Lower lobe of right lung (tissue), 2 donors: ENCODE data around the gene MACF1. TPM values are rescaled to one million over a fixed set of nuclear protein-coding genes. Genes with fewer than 3 reads are reported as not detected.

Source experiments
- ATAC-seq, 2 donors: fragments of 200-7000 bp; cut with Tn5 transposase; one replicate each; pipeline ENCODE4 v1.9.1; 2020 to 2022; ENCODE audit warnings: mild to moderate bottlenecking in 2 of 2, moderate library complexity in 2 of 2
- DNase-seq: peaks from one replicate; pipeline ENCODE4 v3.0.0-alpha.2; 2020
- H3K27ac ChIP-seq: fragments of 200-600 bp; one replicate; pipeline ENCODE4 v1.8.0; 2022
- H3K27me3 ChIP-seq: fragments of 200-600 bp; one replicate; pipeline ENCODE4 v1.8.0; 2022; ENCODE audit warnings: low read depth
- H3K36me3 ChIP-seq: fragments of 200-600 bp; one replicate; pipeline ENCODE4 v1.8.0; 2022; ENCODE audit warnings: mild to moderate bottlenecking
- H3K4me1 ChIP-seq: fragments of 200-600 bp; one replicate; pipeline ENCODE4 v1.8.0; 2022
- H3K4me3 ChIP-seq: fragments of 200-600 bp; one replicate; pipeline ENCODE4 v1.8.0; 2022; ENCODE audit warnings: mild to moderate bottlenecking
- H3K9me3 ChIP-seq: fragments of 200-600 bp; one replicate; pipeline ENCODE4 v1.8.0; 2022
- intact Hi-C: fragments of 100-400 bp; cut with DNase I; formaldehyde crosslinking; loops from one replicate; pipeline ENCODE4 v1.11.0; 2022
- total RNA-seq: library from RNA; stranded (reverse); fragmentation: NEBNext Ultra II Directional; extraction: Animal tissue kit (Norgen Biotek cat#: 25700); gene quantifications from one replicate; pipeline ENCODE4 v1.2.1, GENCODE V29; 2021
- TF ChIP-seq, protein P1 (sequence below): fragments of 200-600 bp; IDR thresholded peaks from one replicate; pipeline ENCODE4 v1.8.0; 2022; ENCODE audit warnings: antibody characterized with exemption, mild to moderate bottlenecking
- donor health status: DM: no; HTN: yes; CAD: no; lungs with severe emphysema.

The MACF1 gene
- total RNA-seq, 1 donor from 2014 or later, result 506 TPM

DNA sequence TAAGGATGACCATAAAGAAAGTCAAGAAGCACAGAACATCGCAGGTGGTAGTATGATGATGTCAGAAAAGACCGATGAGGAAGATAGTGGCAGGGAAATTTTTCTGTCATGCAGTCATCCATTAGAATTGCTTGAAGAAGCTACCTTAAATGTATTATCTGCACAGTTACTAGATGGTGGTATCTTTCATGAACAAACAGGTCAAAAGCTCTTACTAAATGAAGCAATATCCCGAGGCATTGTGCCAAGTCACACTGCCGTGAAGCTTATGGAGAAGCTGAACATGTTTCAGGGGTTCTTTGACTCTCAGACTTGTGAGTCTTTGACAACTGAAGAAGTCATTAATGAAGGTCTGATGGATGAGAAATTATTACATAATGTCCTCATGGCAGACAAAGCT lies 128.8 kb downstream of the MACF1 start:
- Histone ChIP-seq H3K27ac (no peak overlapping the region), H3K27me3 (no peaks in the 10 kb centered on the region), H3K36me3 (peaks cover 95% of the 10 kb centered on the region), H3K4me3 (no peak overlapping the region), H3K9me3 (no peaks in the 10 kb centered on the region), H3K4me1 (peaks cover 5% of the 10 kb centered on the region)
- TF ChIP-seq, protein P1, sequence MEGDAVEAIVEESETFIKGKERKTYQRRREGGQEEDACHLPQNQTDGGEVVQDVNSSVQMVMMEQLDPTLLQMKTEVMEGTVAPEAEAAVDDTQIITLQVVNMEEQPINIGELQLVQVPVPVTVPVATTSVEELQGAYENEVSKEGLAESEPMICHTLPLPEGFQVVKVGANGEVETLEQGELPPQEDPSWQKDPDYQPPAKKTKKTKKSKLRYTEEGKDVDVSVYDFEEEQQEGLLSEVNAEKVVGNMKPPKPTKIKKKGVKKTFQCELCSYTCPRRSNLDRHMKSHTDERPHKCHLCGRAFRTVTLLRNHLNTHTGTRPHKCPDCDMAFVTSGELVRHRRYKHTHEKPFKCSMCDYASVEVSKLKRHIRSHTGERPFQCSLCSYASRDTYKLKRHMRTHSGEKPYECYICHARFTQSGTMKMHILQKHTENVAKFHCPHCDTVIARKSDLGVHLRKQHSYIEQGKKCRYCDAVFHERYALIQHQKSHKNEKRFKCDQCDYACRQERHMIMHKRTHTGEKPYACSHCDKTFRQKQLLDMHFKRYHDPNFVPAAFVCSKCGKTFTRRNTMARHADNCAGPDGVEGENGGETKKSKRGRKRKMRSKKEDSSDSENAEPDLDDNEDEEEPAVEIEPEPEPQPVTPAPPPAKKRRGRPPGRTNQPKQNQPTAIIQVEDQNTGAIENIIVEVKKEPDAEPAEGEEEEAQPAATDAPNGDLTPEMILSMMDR, result no peak
- intact Hi-C loops, result no loop called here
- DNase-seq (no peak), ATAC-seq (no peak)

DNA sequence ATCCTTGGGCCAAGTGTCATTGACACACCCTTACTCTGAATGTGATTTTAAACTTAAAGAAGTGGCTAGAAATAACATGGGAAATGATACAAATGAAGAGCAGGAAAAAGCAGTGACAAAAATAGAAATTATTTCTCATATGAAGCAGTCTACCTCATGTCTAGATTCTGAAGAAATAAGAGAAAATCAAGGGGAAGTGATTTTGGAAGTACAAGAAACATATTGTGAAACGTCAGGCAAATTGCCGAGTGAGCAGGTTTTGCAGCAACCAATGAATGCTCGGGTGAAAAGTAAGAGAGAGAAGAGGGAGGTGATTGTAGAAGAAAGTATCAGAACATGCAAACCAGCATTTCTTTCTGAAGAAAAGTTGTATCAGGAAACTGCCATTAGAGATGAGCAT lies 130.7 kb downstream of the MACF1 start:
- H3K4me1 ChIP-seq, result peaks cover 5% of the 10 kb centered on the region
- peaks cover 95% of the 10 kb centered on the region for H3K36me3 ChIP-seq
- TF ChIP-seq, protein P1, result no peak
- H3K27me3 ChIP-seq, result no peaks in the 10 kb centered on the region
- peak; percentile 11 to 40 for ATAC-seq
- intact Hi-C loops, result no loop called here
- no peak overlapping the region for H3K4me3 ChIP-seq
- no peak overlapping the region for H3K27ac ChIP-seq
- H3K9me3 ChIP-seq, result no peaks in the 10 kb centered on the region
- DNase-seq, result no peak

DNA sequence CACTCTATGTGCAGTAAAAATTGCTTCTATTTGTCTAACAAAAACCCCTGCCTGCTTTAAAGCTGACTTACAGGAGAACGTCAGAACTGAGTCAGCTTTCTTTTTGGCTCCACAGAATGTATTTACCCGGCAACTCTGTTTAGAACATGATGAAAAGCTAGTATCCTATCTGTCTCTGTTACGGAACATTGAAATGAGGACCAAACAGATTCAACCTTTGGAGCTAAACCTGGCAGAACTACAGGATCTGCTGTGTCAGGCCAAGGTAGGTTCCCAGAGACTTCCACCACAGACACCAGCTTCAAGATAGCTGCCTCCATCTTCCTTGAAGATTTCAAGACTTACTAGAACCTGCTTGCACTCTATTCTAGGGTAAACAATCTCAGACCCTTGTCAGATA lies 132.6 kb downstream of the MACF1 start:
- no peak for DNase-seq
- intact Hi-C loops, result no loop called here
- H3K27ac ChIP-seq, result no peak overlapping the region
- H3K9me3 ChIP-seq, result no peaks in the 10 kb centered on the region
- H3K36me3 ChIP-seq, result peaks cover 95% of the 10 kb centered on the region
- ATAC-seq, result no peak
- no peaks in the 10 kb centered on the region for H3K27me3 ChIP-seq
- TF ChIP-seq, protein P1, result no peak
- H3K4me3 ChIP-seq, result no peak overlapping the region
- H3K4me1 ChIP-seq, result peaks cover 5% of the 10 kb centered on the region

DNA sequence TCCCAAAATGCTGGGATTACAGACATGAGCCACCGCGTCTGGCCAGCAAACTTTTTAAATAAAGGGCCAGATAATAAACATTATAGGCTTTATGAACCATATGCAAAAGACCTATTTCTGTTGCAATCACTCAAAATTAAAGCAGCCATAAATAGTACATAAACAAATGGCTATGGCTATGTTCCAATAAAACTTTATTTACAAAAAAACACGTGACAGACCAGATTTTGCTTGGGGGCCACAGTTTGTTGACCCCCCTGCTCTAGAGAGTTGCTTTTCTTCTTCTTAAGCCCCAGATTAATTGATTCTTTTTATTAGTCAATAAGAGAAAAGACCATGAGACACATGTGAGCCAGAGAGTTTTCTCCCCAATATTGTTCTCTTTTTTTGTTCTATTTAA lies 138.3 kb downstream of the MACF1 start:
- intact Hi-C loops, result no loop called here
- H3K27me3 ChIP-seq, result no peaks in the 10 kb centered on the region
- no peaks in the 10 kb centered on the region for H3K4me1 ChIP-seq
- no peak for DNase-seq
- H3K27ac ChIP-seq, result no peak overlapping the region
- TF ChIP-seq, protein P1, result no peak
- ATAC-seq, result no peak
- no peaks in the 10 kb centered on the region for H3K9me3 ChIP-seq
- H3K36me3 ChIP-seq, result peaks cover 99% of the 10 kb centered on the region
- H3K4me3 ChIP-seq, result no peak overlapping the region

DNA sequence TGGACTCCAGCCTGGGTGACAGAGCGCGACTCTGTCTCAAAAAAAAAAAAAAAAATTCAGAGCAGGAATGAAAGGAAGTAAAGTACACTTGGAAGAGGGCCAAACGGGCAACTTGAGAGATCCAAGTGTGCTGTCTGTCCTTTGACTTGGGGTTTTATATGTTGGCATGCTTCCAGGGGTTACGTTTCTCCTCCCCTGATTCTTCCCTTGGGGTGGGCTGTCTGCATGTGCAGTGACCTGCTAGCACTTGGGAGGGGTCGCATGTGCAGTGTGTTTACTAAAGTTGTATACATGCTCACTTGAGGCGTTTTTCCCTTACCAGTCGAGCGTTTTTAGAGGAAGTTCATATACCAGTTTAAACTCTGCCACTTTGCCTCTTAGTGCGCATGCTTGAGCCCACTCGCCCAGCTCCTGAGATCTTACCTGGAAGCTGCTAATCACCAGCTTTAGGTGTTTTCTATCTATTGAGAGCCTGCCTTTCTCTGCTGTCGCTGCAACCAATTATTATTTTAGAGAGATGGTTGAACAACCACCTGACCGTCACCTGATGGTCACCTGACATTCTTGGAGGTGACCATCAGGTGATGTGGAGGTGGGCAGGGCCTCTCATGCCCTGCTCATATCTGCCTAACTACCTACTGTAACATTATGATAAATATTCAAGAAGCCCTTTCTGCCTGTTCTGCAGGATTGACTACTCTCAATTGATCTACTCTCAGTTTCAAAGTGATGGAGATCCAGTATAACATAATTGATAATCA lies 140.1 kb downstream of the MACF1 start:
- DNase-seq (no peak), ATAC-seq (peak; percentile 50 to 52)
- Histone ChIP-seq H3K9me3 (no peaks in the 10 kb centered on the region), H3K4me3 (no peak overlapping the region), H3K36me3 (peaks cover 99% of the 10 kb centered on the region), H3K4me1 (no peaks in the 10 kb centered on the region), H3K27ac (no peak overlapping the region), H3K27me3 (no peaks in the 10 kb centered on the region)
- TF ChIP-seq, protein P1, result no peak
- intact Hi-C loops, result no loop called here
